Fibroblast of skin of left quadriceps (primary cell): ENCODE data around the gene FERD3L.

Experiments used
- DNase-seq, 2 experiments: peaks; one replicate each; pipeline ENCODE4 v3.0.0-alpha.2; 2013; ENCODE audit warnings: low read depth in 2 of 2

FERD3L gene

DNA sequence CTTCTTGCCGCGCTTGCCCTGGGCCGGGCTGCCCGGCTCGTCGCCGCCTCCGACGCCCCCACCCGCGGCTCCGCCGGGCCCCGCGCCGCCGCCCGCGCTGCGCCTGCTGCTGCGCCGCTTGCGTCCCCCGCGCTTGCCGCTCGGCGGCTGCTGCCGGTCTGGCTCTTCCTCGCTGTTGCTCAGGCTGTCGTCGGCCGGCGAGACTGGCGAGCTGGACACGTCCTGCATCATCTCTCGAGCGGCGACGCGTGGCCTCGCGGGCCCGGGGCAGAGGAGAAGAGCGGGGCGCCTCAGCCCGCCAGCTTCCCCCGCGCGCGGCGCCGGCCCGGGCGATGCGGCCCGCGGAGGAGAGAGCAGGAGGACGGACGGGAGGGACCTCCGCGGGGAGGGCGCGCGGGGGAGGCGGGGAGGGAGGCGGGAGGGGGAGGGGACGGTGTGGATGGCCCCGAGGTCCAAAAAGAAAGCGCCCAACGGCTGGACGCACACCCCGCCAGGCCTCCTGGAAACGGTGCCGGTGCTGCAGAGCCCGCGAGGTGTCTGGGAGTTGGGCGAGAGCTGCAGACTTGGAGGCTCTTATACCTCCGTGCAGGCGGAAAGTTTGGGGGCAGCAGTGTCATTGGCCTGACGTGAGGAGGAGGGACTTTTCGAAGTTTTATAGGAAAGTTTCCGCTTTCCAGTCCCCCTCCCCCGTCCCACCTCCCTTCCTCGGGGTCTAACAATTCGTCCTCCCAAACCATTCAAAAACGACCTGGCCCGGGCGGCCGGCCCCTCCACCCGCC is 27.9 kb downstream of the FERD3L start, which contains the start of gene TWIST1:
Gene TWIST1 (minus strand): TSS at position 546 of the 779 bp plus-strand sequence. CDS start 315 bp downstream, at position 231.
- peak; percentile 98 for DNase-seq

- no peak for DNase-seq
Observed at GRCh38 chr7:19116121-19117090, 28.8 kb downstream of the FERD3L start.

GRCh38 chr7:19114551-19114855 is 30.7 kb downstream of the FERD3L start:
- no peak for DNase-seq

DNA sequence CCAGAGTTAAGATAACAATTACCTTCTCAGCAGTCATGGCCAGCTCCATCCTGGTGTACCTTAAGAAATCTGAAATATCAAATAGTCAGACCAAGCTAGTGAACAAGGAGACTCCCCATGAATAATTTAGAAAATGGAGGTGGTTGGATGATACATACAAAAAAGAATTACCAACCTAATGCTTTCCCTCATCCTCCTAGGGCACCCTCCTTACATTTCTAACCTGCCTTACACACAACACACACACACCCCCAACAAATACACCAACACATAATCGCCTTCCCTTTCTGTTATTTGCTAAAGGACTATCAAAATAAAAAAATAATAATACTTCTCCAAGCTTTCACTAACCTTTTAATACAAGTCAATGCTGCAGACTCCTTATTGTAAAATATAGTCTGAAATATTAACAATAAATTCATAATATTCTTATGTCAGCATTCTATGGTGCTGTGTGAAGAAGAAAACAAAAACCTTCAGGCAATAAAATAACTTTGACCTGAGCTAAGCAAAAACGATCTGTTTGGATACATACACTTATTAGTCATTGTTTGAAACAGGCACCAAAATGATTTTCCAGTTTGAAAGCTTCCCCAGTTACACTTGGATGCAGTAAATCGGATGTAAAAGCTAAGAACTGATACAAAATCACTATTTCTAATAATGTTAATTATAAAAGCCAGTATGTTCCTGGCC is 31.2 kb downstream of the FERD3L start:
- no peak for DNase-seq

DNA sequence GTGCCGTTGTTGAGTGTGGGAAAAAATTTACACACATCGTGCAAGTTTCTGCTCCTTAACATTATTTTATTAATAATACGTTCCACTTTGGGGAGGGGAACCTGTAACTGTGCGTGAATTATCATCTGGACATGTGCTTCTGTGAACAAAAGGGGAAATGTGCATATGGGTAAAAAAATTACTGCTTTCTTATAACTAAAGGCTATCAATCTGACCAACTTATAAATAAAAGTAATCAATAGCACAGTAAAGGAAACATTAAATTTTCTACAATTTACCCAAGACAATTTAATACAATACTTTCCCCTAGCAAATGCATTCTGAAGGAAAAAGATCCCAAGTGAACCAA is 32.2 kb downstream of the FERD3L start:
- no peak for DNase-seq

- DNase-seq: no peak
Observed at GRCh38 chr7:19112274-19113001, 32.8 kb downstream of the FERD3L start.

DNA sequence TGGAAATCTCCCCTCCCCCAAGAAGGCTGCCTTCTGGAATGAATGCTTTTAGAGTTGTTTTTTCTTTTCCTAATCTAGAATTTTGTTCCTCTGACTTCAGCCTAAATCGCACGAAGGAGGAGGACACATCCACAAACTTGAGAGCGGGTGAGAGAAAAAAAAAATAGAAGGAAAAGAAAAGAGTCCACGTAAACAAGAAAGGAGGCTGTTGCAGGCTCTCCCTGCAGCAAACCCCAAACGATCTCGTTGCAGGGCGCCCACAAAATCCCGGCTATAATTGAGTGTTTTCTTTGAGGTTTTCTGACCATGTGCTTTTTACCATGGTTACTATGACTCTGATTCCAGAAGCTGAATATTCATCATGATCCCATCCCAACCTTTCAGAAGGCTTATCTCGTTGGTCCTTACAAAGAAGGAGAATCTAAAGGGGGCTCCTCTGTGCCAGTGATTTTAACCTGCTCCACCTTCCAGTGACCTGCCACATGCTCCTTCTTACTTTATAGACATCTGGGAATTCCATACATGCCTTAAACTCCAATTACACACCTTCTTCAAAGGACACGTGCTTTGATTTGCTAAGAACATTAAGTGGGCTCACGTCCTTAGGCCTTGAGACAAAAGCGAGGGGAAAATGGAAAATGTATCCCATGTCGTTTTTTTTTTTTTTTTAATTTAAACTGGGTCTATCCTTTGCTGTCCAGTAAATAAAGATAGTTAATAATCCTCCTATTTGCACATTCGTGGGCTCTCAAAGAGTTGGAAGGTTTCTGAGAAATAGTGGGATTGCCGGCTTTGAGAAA is 33.5 kb downstream of the FERD3L start:
- no peak for DNase-seq

- no peak for DNase-seq
Observed at GRCh38 chr7:19110776-19111175, 34.4 kb downstream of the FERD3L start.

- DNase-seq: no peak
Observed at GRCh38 chr7:19110026-19110730, 35.0 kb downstream of the FERD3L start.

GRCh38 chr7:19109000-19109946 is 35.9 kb downstream of the FERD3L start:
- no peak for DNase-seq

DNA sequence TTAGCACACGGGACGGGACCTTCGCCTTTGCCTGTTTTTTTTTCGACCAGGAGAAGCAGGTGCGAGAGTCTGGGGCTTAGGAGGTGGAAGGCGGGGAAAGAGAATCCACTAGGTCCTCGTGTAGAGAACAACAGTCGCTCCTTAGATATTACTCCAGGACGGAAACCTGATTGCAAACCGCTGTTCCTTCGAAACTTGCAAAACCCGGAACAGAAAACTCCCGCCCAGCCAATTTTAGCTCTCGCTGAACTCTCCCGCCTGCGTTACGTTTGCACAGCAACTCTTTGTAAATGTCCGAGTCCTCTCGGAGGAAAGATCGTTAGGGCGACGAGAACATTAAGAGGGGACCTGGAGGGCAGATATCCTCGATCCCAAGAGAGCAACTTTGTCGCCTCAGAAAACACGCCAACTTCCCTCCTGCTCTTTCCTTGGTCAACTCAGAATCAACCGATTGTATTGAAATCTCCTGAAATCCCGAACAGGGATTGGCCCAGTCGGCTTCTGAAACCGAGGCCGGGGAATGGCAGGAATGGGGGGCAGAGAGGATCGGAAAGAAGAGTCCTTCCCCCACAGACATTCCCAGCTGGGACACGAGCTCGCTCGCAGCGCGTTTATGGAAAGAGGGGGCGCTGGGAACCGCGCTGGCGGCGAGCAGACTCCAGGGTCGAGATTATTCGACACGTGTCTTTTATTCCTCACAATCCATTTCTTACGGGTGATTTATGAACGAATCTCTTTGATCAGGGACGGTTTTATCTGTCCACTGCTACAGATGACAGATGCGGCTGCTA is 37.7 kb downstream of the FERD3L start:
- DNase-seq: peak; percentile 74 to 77

GRCh38 chr7:19107081-19107355 is 38.2 kb downstream of the FERD3L start:
- no peak for DNase-seq

- DNase-seq: no peak
Observed at GRCh38 chr7:19106241-19107080, 38.8 kb downstream of the FERD3L start.

- DNase-seq: no peak
Observed at GRCh38 chr7:19105546-19105945, 39.7 kb downstream of the FERD3L start.

DNA sequence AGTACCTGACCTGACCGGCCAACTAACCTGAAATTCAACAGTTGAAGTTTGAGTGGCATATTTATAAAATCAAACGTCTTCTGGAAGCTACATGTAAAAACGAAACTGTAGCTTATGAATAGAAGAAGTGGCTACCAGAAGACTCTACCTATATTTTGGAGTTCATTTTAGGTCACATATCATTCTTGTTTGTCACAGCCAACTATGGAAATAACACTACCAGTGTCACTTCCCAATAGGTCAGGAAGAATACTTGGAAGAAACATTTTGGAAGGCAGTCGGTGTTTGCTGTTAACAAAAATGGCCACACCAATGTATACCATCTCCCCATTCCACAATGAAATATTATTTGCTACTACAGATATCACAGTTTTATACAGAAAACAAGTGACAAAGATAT is 40.4 kb downstream of the FERD3L start:
- DNase-seq: no peak

DNA sequence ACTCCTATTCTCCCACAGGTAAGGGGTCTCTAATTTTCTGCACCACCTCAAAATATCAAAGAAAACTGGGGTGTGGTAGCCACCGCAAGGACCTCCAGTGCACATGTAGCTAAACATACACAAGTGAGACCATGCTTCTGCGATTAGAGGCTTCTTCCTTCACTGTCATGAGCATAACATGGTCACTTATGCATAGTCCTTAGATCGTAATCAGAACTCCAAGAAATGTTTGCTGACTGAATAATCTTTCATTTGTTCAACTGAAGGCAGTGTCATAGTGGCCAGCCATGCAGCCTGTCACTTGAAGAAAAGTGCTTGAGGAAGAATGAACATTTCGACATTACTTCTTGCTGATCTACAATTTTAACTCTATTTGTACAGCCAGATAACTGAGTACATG is 42.3 kb downstream of the FERD3L start:
- no peak for DNase-seq

DNA sequence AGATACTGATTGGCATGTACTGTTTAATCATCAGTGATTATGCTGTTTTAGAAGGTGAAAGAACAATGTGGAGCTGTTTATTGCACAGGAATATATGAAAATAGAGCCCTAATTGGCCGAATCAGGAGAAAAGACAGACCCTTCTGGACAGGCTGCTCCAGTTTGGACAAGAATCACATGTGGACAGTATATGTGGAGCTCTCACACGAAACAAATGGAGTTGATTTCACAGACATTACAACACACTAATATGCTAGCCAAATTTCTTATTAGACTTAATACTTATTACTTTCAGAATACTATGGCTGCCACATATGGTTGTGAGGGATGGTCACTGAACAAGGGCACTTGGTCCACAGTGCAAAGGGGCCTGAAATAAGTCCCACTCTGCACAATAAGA is 43.3 kb downstream of the FERD3L start:
- DNase-seq: no peak

DNA sequence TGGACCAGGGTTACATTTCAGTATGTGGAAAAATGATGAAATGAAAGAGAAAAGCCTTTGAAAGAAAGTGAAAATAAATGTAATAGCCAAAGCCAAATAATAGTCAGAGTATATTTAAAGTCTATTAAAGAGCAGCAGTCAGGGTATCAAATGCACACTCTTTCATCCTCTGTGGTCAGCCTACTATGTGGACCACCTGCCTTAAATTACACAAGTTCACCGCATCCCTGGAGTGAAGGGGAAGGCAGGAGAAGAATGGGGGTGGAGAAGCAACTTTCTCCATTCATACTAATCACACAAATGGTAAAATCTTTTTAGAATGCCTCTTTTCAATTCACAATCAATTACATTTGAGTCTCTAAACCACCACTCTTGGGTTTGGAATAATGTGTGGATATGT is 43.7 kb downstream of the FERD3L start:
- no peak for DNase-seq
